LNCaP clone FGC (cell line): ENCODE data around the gene CMTR1.

Source experiments
- DNase-seq: peaks from one replicate; pipeline ENCODE4 v3.0.0-alpha.2; 2011; ENCODE audit warnings: low read depth
- H3K4me3 ChIP-seq: 2 replicates; pipeline ENCODE4 v1.5.1; 2011; ENCODE audit warnings: mild to moderate bottlenecking, low read depth, low read length, control low read depth
- TF ChIP-seq, protein P1 (sequence below): IDR thresholded peaks from 2 replicates; pipeline ENCODE4 v1.5.1; 2012; ENCODE audit warnings: mild to moderate bottlenecking; ENCODE audit not compliant: control insufficient read depth, insufficient read depth; ENCODE audit errors: extremely low read depth

CMTR1 gene

DNA sequence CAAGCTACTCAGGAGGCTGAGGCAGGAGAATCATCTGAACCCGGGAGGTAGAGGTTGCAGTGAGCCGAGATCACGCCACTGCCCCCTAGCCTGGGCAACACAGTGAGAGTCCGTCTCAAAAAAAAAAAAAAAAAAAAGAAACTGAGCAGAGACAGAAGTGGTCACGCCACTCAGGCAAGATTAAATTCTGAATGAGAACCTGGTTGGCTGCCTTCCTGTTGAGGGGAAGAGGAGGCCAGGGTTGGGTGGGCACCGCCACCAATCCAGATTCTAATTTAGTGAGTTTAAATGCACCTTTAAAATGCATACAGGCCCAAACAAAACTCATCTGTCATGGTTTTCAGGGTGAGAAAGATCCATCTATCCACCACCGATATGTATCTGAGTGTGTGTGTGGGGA, 90.4 kb downstream of the CMTR1 start:
- H3K4me3 ChIP-seq = no peak overlapping the region
- TF ChIP-seq, protein P1, sequence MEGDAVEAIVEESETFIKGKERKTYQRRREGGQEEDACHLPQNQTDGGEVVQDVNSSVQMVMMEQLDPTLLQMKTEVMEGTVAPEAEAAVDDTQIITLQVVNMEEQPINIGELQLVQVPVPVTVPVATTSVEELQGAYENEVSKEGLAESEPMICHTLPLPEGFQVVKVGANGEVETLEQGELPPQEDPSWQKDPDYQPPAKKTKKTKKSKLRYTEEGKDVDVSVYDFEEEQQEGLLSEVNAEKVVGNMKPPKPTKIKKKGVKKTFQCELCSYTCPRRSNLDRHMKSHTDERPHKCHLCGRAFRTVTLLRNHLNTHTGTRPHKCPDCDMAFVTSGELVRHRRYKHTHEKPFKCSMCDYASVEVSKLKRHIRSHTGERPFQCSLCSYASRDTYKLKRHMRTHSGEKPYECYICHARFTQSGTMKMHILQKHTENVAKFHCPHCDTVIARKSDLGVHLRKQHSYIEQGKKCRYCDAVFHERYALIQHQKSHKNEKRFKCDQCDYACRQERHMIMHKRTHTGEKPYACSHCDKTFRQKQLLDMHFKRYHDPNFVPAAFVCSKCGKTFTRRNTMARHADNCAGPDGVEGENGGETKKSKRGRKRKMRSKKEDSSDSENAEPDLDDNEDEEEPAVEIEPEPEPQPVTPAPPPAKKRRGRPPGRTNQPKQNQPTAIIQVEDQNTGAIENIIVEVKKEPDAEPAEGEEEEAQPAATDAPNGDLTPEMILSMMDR = no peak
- no peak for DNase-seq

GRCh38 chr6:37524025-37524969, 91.3 kb downstream of the CMTR1 start:
- no peak overlapping the region for H3K4me3 ChIP-seq
- TF ChIP-seq, protein P1 = no peak
- DNase-seq = no peak

DNA sequence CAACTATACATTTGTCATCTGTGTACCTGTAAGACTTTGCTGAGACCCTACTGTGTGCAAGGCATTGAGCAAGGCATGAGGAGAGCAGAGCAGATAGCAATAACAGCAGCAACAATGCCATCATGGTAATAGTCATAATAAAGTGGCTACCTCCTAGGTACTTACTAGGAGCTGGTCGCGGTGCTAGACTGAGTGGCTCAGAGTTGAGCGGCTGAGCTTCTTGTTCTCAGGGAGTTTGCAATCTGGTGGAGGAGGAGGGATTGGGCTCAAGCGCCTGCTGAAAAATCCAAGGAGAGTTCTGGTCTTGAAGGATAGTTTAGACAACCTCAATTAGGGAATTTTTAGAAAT, 91.9 kb downstream of the CMTR1 start:
- TF ChIP-seq, protein P1 = no peak
- DNase-seq = no peak
- H3K4me3 ChIP-seq = no peak overlapping the region

GRCh38 chr6:37525460-37526357, 92.7 kb downstream of the CMTR1 start:
- TF ChIP-seq, protein P1 = no peak
- no peak overlapping the region for H3K4me3 ChIP-seq
- no peak for DNase-seq

GRCh38 chr6:37528541-37528940, 95.5 kb downstream of the CMTR1 start:
- DNase-seq = no peak
- TF ChIP-seq, protein P1 = no peak
- no peak overlapping the region for H3K4me3 ChIP-seq

GRCh38 chr6:37530297-37530696, 97.3 kb downstream of the CMTR1 start:
- TF ChIP-seq, protein P1 = no peak
- no peak overlapping the region for H3K4me3 ChIP-seq
- no peak for DNase-seq
